HEK293 (cell line): Measurements from ENCODE around the gene MRPS5.

Experiments used
- CTCF ChIA-PET: fragments of 350-600 bp; formaldehyde crosslinking; extraction: SDS; loops from one replicate; lab custom pipeline; 2021; ENCODE audit warnings: antibody characterized with exemption; lab: Yijun Ruan, JAX
- POLR2A ChIA-PET: fragments of 300-600 bp; formaldehyde crosslinking; extraction: SDS; loops from one replicate; lab custom pipeline; 2020; ENCODE audit warnings: antibody characterized with exemption, inconsistent platforms; lab: Yijun Ruan, JAX
- H3K27ac ChIP-seq: fragments of 200-500 bp; sonication (Bioruptor generic); 2 replicates; pipeline ENCODE4 v1.5.1; 2014; ENCODE audit warnings: low read depth, low read length, control low read depth, inconsistent platforms; ENCODE audit errors: extremely low read depth
- H3K36me3 ChIP-seq, 2 experiments: fragments of 200-500 bp in 1 of 2; sonication (Bioruptor generic) in 1 of 2; 1 replicate in 1 of 2; 2 replicates in 1 of 2; pipeline ENCODE4 v1.5.1; 2014 to 2017; ENCODE audit warnings: inconsistent platforms in 2 of 2, low read length in 2 of 2; ENCODE audit not compliant: control insufficient read depth in 2 of 2, insufficient read depth in 1 of 2
- H3K4me1 ChIP-seq: fragments of 200-500 bp; sonication (Bioruptor generic); 2 replicates; pipeline ENCODE4 v1.5.1; 2014; ENCODE audit warnings: mild to moderate bottlenecking, low read length, inconsistent platforms; ENCODE audit not compliant: control insufficient read depth, insufficient read depth
- H3K4me3 ChIP-seq: 2 replicates; pipeline ENCODE4 v1.5.1; 2011; ENCODE audit warnings: low read depth, mild to moderate bottlenecking, control low read depth, low read length, moderate library complexity
- H3K9me3 ChIP-seq: fragments of 200-500 bp; sonication (Bioruptor generic); 2 replicates; pipeline ENCODE4 v1.5.1; 2014; ENCODE audit warnings: low read depth, low read length, inconsistent platforms; ENCODE audit not compliant: control insufficient read depth, insufficient read depth
- FEZF1 ChIP-seq: fragments of 450-650 bp; formaldehyde crosslinking; IDR thresholded peaks from 2 replicates; pipeline ENCODE4 v1.5.1; 2016; ENCODE audit warnings: missing biosample characterization, missing genetic modification characterization
- HOXC10 ChIP-seq: sonication (generic); formaldehyde crosslinking; IDR thresholded peaks from 2 replicates; pipeline ENCODE4 v1.8.1; 2023; ENCODE audit warnings: mild to moderate bottlenecking, missing genetic modification reagents
- OVOL3 ChIP-seq: fragments of 450-650 bp; formaldehyde crosslinking; IDR thresholded peaks from 2 replicates; pipeline ENCODE4 v1.5.1; 2016; ENCODE audit warnings: missing biosample characterization, missing genetic modification characterization
- PATZ1 ChIP-seq: fragments of 450-650 bp; formaldehyde crosslinking; IDR thresholded peaks from 2 replicates; pipeline ENCODE4 v1.5.1; 2016; ENCODE audit warnings: missing biosample characterization, missing genetic modification characterization
- PRDM1 ChIP-seq: fragments of 450-650 bp; formaldehyde crosslinking; IDR thresholded peaks from 2 replicates; pipeline ENCODE4; 2016; ENCODE audit warnings: missing biosample characterization, missing genetic modification characterization
- REST ChIP-seq: fragments of 450-650 bp; formaldehyde crosslinking; IDR thresholded peaks from 2 replicates; pipeline ENCODE4 v1.5.1; 2016; ENCODE audit warnings: missing biosample characterization, missing genetic modification characterization
- SCRT2 ChIP-seq: fragments of 450-650 bp; formaldehyde crosslinking; IDR thresholded peaks from 2 replicates; pipeline ENCODE4 v1.5.1; 2016; ENCODE audit warnings: missing biosample characterization, missing genetic modification characterization
- SETDB1 ChIP-seq: IDR thresholded peaks from one replicate; pipeline ENCODE4 v1.6.1; 2017; ENCODE audit warnings: mild to moderate bottlenecking, low read length, moderate library complexity, mixed read lengths; ENCODE audit not compliant: insufficient read length
- ZBTB20 ChIP-seq: fragments of 450-650 bp; formaldehyde crosslinking; IDR thresholded peaks from 2 replicates; pipeline ENCODE4 v1.5.1; 2016; ENCODE audit warnings: missing biosample characterization, missing genetic modification characterization
- ZBTB6 ChIP-seq: fragments of 450-650 bp; formaldehyde crosslinking; IDR thresholded peaks from 2 replicates; pipeline ENCODE4 v1.5.1; 2017; ENCODE audit warnings: missing biosample characterization, missing genetic modification characterization
- ZNF112 ChIP-seq: fragments of 450-650 bp; formaldehyde crosslinking; IDR thresholded peaks from 2 replicates; pipeline ENCODE4 v1.5.0; 2017; ENCODE audit warnings: missing biosample characterization, missing genetic modification characterization
- ZNF138 ChIP-seq: fragments of 450-650 bp; formaldehyde crosslinking; IDR thresholded peaks from 2 replicates; pipeline ENCODE4 v1.5.1; 2016; ENCODE audit warnings: missing biosample characterization, missing genetic modification characterization, borderline replicate concordance
- ZNF19 ChIP-seq: fragments of 450-650 bp; formaldehyde crosslinking; IDR thresholded peaks from 2 replicates; pipeline ENCODE4; 2016; ENCODE audit warnings: missing biosample characterization, missing genetic modification characterization, low read depth
- ZNF37A ChIP-seq: fragments of 450-650 bp; IDR thresholded peaks from 2 replicates; pipeline ENCODE4 v1.5.1; 2018; ENCODE audit warnings: missing biosample characterization, missing genetic modification characterization
- ZNF610 ChIP-seq: fragments of 450-650 bp; formaldehyde crosslinking; IDR thresholded peaks from 2 replicates; pipeline ENCODE4 v1.5.1; 2016; ENCODE audit warnings: missing biosample characterization, missing genetic modification characterization, borderline replicate concordance
- ZNF768 ChIP-seq: fragments of 450-650 bp; formaldehyde crosslinking; IDR thresholded peaks from 2 replicates; pipeline ENCODE4 v1.5.1; 2018; ENCODE audit warnings: missing biosample characterization, mild to moderate bottlenecking, missing genetic modification characterization
- ZNF776 ChIP-seq: fragments of 450-650 bp; formaldehyde crosslinking; IDR thresholded peaks from 2 replicates; pipeline ENCODE4 v1.5.0; 2017; ENCODE audit warnings: missing biosample characterization, missing genetic modification characterization, borderline replicate concordance
- ZSCAN23 ChIP-seq: fragments of 450-650 bp; formaldehyde crosslinking; IDR thresholded peaks from 2 replicates; pipeline ENCODE4 v1.5.1; 2016; ENCODE audit warnings: missing biosample characterization, missing genetic modification characterization
- TF ChIP-seq, protein P1 (sequence below): fragments of 450-650 bp; formaldehyde crosslinking; IDR thresholded peaks from 2 replicates; pipeline ENCODE4 v1.5.0; 2017; ENCODE audit warnings: missing biosample characterization, missing genetic modification characterization, borderline replicate concordance
- TF ChIP-seq, protein P2 (sequence below): fragments of 450-650 bp; formaldehyde crosslinking; IDR thresholded peaks from 2 replicates; pipeline ENCODE4 v1.5.1; 2016; ENCODE audit warnings: missing biosample characterization, missing genetic modification characterization
- TF ChIP-seq, protein P3 (sequence below): fragments of 450-650 bp; formaldehyde crosslinking; IDR thresholded peaks from 2 replicates; pipeline ENCODE4 v1.5.1; 2016; ENCODE audit warnings: missing biosample characterization, missing genetic modification characterization, borderline replicate concordance

MRPS5 gene

GRCh38 chr2:95122197-95122551 is 566 bp upstream of the MRPS5 start:
- peak overlapping the region; percentile 76; the same call in 1 of the 2 replicates for H3K27ac ChIP-seq
- peak overlapping the region; percentile 98 for H3K4me3 ChIP-seq
- H3K4me1 ChIP-seq: no peaks in the 10 kb centered on the region; the same call in 1 of the 2 replicates
- H3K36me3 ChIP-seq: peaks cover 0 to 9% of the 10 kb centered on the region in 2 experiments
- CTCF ChIA-PET: interaction anchor here (1.4 to 2.7 kb wide), 2 partner anchors 15 to 42 kb away, joined by 4 to 8 read pairs; no protein-coding TSS in a partner anchor
- POLR2A ChIA-PET: interaction anchor here (0.6 to 2.1 kb wide), 8 partner anchors 10 to 51 kb away, joined by 3 to 9 read pairs (median 4); partner anchors contain the start of genes ZNF2 and ZNF514
- TF ChIP-seq ZNF610 (tag by site-specific recombination) (no peak), ZNF138 (tag by site-specific recombination) (no peak), PRDM1 (tag by site-specific recombination) (0 out of 2 replicates have a peak, but pooled peaks have one; percentile 13), ZSCAN23 (no peak), ZNF37A (no peak), REST (tag by site-specific recombination) (no peak), FEZF1 (tag by site-specific recombination) (no peak), HOXC10 (CRISPR knock-in tag) (no peak), ZBTB20 (tag by site-specific recombination) (peak; percentile 86), SCRT2 (tag by site-specific recombination) (peak; percentile 73), ZNF19 (tag by site-specific recombination) (no peak), PATZ1 (tag by site-specific recombination) (no peak), ZBTB6 (tag by site-specific recombination) (no peak), ZNF768 (tag by site-specific recombination) (no peak), ZNF112 (no peak), SETDB1 (no peak), ZNF776 (tag by site-specific recombination) (no peak), OVOL3 (tag by site-specific recombination) (no peak)
- TF ChIP-seq, protein P1, sequence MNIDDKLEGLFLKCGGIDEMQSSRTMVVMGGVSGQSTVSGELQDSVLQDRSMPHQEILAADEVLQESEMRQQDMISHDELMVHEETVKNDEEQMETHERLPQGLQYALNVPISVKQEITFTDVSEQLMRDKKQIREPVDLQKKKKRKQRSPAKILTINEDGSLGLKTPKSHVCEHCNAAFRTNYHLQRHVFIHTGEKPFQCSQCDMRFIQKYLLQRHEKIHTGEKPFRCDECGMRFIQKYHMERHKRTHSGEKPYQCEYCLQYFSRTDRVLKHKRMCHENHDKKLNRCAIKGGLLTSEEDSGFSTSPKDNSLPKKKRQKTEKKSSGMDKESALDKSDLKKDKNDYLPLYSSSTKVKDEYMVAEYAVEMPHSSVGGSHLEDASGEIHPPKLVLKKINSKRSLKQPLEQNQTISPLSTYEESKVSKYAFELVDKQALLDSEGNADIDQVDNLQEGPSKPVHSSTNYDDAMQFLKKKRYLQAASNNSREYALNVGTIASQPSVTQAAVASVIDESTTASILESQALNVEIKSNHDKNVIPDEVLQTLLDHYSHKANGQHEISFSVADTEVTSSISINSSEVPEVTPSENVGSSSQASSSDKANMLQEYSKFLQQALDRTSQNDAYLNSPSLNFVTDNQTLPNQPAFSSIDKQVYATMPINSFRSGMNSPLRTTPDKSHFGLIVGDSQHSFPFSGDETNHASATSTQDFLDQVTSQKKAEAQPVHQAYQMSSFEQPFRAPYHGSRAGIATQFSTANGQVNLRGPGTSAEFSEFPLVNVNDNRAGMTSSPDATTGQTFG (tag by site-specific recombination): no peak
- TF ChIP-seq, protein P2, sequence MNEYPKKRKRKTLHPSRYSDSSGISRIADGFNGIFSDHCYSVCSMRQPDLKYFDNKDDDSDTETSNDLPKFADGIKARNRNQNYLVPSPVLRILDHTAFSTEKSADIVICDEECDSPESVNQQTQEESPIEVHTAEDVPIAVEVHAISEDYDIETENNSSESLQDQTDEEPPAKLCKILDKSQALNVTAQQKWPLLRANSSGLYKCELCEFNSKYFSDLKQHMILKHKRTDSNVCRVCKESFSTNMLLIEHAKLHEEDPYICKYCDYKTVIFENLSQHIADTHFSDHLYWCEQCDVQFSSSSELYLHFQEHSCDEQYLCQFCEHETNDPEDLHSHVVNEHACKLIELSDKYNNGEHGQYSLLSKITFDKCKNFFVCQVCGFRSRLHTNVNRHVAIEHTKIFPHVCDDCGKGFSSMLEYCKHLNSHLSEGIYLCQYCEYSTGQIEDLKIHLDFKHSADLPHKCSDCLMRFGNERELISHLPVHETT (tag by site-specific recombination): no peak
- TF ChIP-seq, protein P3, sequence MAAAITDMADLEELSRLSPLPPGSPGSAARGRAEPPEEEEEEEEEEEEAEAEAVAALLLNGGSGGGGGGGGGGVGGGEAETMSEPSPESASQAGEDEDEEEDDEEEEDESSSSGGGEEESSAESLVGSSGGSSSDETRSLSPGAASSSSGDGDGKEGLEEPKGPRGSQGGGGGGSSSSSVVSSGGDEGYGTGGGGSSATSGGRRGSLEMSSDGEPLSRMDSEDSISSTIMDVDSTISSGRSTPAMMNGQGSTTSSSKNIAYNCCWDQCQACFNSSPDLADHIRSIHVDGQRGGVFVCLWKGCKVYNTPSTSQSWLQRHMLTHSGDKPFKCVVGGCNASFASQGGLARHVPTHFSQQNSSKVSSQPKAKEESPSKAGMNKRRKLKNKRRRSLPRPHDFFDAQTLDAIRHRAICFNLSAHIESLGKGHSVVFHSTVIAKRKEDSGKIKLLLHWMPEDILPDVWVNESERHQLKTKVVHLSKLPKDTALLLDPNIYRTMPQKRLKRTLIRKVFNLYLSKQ (tag by site-specific recombination): no peak
- H3K9me3 ChIP-seq: no peaks in the 10 kb centered on the region
